GM18508 (cell line): ENCODE data around the gene AFF4.
"Not testable (repeated sequence)": the region's sequence is repeated elsewhere in the genome, so short reads cannot be mapped to it uniquely, and the experiment has no call there.

Experiments
- ATAC-seq: cut with Tn5 transposase; IDR thresholded peaks from one replicate; pipeline ENCODE4 v1.9.1; 2021; ENCODE audit warnings: moderate number of reproducible peaks; ENCODE audit not compliant: insufficient read depth, unreplicated experiment

AFF4 gene

GRCh38 chr5:132961123-132961815, 2.2 kb downstream of the AFF4 start:
- ATAC-seq = not testable (repeated sequence)

DNA sequence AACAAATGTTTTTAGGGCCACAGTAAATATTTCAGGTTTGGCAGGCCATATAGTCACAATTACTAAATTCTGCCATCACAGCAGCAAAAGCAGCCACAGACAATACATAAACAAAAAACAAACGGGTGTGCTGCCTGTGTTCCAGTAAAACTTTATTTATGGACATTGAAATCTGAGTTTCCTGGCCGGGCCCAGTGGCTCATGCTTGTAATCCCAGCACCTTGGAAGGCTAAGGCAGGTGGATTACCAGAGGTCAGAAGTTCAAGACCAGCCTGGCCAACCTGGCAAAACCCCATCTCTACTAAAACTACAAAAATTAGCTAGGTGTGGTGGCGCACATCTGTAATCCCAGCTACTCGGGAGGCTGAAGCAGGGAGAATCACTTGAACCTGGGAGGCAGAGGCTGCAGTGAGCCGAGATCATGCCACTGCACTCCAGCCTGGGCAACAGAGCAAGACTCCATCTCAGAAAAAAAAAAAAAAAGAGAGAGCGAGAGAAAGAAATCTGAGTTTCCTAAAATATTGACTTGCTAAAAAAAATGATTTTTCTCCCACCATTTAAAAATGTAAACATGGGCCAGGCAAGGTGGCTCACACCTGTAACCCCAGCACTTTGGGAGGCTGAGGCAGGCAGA, 7.2 kb downstream of the AFF4 start:
- not testable (repeated sequence) for ATAC-seq

GRCh38 chr5:132953710-132954109, 9.7 kb downstream of the AFF4 start:
- no peak for ATAC-seq

- ATAC-seq = no peak
These were observed 10.6 kb downstream of the AFF4 start for GRCh38 chr5:132952829-132953228.

DNA sequence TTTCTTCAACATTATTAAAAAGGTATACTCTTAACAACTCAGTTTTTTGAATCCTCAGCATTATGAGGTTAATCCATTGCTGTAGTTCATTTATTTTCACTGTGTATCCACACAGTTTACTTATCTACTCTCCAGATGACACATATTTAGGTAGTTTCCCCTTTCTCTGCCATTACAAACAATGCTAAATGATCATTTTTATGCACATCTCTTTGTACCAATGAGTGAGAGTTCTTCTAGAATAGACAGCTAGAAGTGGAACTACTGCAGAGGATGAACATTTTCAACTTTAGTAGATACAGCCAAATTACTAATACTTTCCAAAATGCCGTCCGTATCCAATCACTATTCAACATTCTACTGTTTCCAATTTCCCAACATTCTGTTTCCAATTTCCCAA, 11.5 kb downstream of the AFF4 start:
- no peak for ATAC-seq

DNA sequence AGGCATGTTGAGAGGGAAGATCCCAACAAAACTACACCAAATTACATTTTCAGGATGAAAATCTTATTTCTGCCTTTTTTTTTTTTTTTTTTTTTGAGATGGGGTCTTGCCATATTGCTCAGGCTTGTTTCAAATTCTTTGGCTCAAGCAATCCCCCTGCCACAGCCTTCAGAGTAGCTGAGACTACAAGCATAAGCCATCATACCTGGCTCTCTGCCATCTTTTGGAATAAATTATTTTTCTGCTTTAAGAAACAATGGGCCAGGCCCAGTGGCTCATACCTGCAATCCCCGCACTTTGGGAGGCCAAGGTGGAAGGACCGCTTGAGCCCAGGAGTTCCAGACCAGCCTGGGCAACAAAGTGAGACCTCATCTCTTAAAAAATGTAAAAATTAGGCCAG, 14.3 kb downstream of the AFF4 start:
- no peak for ATAC-seq

DNA sequence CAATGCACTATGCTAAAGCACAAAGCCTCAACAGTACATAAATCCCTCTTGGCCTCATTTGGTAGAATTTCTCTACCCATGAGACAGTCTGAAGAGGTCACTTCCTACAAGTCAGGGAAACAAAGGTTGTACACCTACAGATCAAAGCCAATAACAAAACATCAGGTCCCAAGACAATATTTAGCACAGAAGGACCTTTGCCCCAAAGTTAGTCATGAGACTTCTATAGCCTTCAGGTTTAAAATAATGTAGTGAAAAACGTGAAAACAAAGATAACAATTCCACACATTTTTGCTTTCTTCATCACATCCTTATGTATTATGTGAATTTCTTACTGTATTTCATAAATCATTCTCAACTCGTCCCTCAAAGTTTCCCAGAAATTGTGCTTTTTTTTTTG, 15.8 kb downstream of the AFF4 start:
- no peak for ATAC-seq

GRCh38 chr5:132945315-132945714, 18.1 kb downstream of the AFF4 start:
- ATAC-seq = not testable (repeated sequence)

DNA sequence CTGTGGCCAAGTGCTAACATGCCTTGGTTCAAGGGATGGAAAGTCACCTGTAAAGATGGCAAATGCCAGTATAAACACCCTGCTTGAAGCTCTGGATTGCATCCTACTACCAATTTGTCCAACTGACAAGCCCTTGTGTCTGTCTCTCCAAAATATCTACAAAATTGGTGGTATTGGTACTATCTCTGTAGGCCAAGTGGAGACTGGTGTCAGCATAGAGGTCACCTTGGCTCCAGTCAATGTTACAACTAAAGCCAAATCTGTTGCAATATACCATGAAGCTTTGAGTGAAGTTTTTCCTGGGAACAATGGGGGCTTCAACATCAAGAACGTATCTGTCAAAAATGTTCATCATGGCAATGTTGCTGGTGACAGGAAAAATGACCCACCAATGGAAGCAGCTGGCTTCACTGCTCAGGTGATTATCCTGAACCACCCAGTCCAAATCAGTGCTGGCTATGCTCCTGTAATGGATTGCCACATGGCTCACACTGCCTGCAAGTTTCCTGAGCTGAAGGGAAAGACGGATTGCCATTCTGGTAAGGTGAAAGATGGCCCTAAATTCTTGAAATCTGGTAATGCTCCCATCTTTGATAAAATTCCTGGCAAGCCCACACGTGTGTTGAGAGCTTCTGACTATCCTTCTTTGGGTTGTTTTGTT, 19.9 kb downstream of the AFF4 start:
- ATAC-seq = no peak

DNA sequence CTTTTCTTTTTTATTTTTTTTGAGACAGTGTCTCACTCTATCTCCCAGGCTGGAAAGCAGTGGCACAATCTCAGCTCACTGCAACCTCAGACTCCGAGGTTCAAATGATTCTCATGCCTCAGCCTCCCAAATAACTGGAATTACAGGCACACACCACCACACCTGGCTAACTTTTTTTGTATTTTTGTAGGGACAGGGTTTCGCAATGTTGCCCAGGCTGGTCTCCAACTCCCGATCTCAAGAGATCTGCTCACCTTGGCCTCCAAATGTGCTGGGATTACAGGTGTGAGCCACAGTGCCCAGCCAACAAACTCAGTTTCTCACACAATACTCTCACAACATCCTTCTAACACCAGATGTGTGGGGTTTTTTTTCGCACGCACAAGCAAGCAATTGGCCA, 22.1 kb downstream of the AFF4 start:
- ATAC-seq = no peak

DNA sequence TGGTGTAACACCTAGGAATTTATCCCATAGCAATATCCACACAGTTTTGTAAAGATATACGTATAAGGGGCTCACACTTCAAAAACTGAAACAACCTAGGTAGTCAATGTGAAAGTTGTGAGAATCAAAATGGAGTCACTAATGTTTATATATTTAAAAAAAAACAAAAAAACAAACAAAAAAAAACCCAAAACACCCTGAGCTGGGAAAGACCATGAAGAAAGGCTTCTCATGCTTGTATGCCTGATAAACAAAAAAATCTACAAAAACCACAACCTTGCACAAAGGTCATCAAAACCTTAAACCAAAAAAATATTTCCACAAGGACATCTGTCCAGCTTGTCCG, 35.4 kb downstream of the AFF4 start:
- no peak for ATAC-seq

DNA sequence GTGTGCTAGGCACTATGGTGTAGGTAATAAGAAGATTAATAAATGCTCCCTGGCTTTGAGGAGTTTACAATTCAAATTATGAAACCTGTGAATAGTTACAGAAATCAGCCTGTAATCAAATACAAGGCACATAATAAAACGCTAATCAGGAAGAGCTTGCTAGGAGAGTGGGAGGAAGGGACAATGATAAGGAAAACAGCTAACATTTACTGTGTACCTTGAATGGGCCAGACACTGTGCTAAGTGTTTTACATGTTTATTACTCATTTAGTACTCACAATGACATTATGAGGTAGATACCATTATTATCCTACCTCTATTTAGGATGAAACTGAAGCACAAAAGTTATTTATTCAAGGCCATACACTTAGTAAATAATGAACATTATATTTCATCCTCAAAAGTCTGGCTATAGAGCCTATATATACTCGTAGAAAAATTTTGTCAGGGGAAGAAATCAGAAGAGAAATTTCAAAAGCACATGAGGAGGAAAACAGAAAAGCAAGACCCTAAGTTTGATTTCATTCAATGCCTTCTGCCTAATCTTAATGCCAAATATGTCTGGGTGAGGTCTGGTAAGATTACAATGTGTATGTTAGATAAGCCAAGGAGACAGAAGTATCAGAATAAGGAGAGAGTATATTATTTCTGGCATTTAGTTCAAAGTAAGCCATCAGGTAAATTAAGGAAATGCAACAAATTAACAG, 35.9 kb downstream of the AFF4 start:
- no peak for ATAC-seq

- no peak for ATAC-seq
These were observed 37.0 kb downstream of the AFF4 start for GRCh38 chr5:132926437-132926836.

GRCh38 chr5:132916086-132916485, 47.3 kb downstream of the AFF4 start:
- ATAC-seq = no peak

DNA sequence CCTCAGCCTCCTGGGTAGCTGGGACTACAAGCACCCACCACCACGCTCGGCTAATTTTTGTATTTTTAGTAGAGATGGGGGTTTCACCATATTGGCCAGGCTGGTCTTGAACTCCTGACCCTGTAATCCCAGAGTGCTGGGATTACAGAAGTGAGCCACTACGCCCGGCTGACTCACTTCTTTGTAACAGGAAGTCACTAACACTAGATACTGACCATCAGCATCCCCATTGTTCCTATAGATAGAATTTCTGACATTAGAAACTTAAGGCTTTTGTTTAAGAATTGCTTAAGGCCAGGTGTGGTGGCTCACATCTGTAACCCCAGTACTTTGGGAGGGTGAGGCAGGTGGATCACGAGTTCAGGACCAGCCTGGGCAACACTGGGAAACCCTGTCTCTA, 47.8 kb downstream of the AFF4 start:
- no peak for ATAC-seq

- no peak for ATAC-seq
These were observed 53.7 kb downstream of the AFF4 start for GRCh38 chr5:132909702-132910101.

GRCh38 chr5:132907161-132907560, 56.3 kb downstream of the AFF4 start:
- ATAC-seq = no peak

- no peak for ATAC-seq
These were observed 57.5 kb downstream of the AFF4 start for GRCh38 chr5:132905938-132906337.

- ATAC-seq = no peak
These were observed 61.7 kb downstream of the AFF4 start for GRCh38 chr5:132901730-132902129.

GRCh38 chr5:132901036-132901435, 62.4 kb downstream of the AFF4 start:
- ATAC-seq = no peak

GRCh38 chr5:132898094-132898493, 65.3 kb downstream of the AFF4 start:
- ATAC-seq = no peak
